GM21381 (cell line): ENCODE results near the gene SRRM5.
"Not testable (repeated sequence)": the region's sequence is repeated elsewhere in the genome, so short reads cannot be mapped to it uniquely, and the experiment has no call there.

Source experiments
- ATAC-seq: cut with Tn5 transposase; IDR thresholded peaks from one replicate; pipeline ENCODE4 v1.9.1; 2021; ENCODE audit warnings: mild to moderate bottlenecking, moderate library complexity; ENCODE audit not compliant: unreplicated experiment

Gene SRRM5, protein sequence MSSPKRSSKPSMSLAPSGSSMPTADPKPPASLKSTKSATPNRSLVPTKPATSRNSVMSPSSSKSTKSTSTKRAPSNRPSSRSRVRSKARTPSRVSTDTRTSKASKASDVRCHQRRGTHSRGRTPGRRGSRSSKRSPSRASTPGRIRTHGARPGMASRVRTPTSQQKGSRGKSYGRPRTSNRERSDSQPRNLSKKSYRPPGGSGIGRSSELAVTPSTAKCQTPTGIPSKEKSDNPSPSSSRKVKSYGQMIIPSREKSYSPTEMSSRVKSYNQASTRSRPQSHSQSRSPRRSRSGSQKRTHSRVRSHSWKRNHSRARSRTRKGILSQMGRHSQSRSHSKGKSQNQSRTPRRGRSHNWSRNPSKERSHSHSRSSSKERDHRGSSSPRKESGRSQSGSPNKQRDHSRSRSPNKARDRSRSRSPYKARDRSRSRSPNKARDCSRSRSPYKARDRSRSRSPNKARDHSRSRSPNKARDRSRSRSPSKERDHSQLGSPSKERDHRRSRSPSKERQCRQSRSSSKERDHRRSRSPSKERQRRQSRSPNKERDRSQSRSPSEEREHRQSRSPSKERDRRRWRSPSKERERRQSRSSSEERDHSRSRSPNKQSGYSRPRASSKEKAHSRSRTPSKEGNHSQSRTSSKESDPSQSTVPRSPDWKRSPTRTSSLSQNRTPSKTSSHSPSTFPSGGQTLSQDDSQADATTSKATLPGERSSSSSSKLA

DNA sequence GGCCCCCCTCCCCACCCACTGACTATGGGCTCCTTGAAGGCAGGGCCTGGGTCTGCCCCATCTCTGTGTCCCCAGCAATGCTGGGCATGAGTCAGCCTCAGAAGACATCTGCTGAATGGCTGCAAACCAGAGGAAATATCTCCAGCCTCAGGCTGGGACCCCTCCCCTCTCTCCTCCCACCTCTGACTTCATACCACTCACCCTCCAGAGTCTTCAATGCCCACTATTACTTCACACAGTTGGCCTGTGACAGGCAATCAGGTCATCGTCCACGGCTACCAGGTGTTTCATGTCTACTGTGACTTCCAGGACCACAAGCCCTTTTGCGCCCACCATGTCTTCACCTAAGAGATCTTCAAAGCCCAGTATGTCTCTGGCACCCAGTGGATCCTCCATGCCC is at the start of gene SRRM5:
Gene SRRM5 (plus strand): TSS at position 301 of the 400 bp plus-strand sequence. CDS start 34 bp downstream, at position 335.
- no peak for ATAC-seq

DNA sequence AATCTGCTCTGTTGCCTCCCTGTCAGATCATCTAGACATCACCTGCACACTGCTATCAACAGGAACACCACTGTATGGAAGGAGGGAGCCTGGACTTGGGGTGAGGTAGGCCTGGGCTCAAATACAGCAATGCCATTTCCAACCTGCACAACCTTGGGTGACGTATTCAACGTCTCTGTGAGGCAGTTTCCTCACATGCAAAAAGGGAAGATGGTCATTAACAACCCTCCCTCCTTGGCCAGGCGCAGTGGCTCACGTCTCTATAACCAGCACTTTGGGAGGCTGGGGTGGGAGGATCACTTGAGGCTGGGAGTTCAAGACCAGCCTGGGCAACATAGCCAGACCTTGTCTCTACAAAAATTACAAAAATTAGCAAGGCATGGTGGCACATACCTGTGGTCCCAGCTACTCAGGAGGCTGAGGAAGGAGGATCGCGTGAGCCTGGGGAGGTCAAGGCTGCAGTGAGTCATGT is 49.6 kb upstream of the SRRM5 start:
- ATAC-seq: no peak

DNA sequence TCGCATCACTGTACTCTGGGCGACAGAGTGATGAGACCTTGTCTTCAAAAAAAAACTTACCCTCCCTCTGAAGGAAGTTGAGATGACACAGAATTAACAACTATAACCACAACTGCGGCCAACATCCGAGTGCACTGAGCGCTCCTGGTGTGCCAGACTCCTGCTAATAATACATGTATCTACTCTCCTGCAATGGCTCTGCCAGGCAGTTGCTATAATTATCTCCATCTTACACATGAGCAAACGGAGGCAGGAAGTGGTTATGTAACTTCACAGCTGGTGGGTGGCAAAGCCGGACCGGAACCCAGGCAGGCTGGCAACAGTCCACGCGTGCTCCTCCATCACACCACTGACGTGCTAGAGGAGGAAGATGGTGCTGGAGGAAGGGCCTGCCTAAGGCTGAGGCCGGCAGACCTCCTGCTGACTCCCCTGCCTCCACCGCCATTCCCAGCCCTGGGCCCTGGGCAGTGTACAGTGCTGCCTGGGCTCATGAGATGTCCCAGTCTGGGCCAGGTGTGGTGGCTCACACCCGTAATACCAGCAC is 49.1 kb upstream of the SRRM5 start:
- ATAC-seq: peak; percentile 80

DNA sequence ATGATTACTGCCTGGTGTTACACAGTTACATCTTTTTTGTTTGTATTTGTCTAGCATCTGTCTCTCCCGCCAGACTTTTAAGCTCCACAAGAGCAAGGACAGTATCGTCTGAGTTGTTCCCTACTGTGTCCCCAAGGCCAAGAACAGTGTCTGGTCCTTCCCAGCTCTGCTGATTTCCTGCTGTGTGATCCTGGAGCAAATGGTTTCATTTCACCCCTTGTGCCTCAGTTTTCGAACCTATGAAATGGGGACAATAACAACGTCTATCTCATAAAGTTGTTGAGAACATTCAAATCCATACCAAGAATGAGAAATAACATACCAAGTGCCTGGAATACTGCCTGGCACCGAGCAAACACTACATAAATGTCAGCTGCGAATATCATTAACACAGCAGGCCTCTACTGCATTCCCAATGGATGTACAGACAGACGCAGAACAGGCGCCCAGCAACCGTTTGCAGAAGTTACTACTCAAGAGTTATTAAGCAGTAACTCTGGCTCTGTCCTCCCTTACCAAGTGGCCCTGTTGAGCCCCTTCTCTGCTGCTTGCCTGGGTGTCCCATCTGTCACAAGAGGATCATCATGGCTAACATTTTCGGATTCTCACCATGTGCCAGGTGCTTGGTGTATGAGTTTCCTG is 48.0 kb upstream of the SRRM5 start:
- ATAC-seq: no peak

DNA sequence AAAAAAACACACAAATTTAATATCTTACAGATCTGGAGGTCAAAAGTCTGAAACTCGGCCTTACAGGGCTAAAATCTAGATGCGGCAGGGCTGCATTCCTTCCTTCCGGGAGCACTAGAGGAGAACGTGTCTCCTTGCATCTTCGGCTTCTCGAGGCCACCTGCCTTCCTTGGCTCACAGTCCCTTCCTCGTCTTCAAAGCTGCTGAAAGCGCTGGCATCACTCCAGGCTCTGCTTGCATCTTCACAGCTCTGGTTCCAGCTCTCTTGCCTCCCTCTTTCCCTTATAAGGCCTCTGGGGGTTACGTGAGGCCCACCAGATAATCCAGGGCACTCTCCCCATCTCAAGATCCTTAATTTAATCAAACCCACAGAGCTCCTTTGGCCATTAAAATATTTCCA is 47.1 kb upstream of the SRRM5 start:
- no peak for ATAC-seq

DNA sequence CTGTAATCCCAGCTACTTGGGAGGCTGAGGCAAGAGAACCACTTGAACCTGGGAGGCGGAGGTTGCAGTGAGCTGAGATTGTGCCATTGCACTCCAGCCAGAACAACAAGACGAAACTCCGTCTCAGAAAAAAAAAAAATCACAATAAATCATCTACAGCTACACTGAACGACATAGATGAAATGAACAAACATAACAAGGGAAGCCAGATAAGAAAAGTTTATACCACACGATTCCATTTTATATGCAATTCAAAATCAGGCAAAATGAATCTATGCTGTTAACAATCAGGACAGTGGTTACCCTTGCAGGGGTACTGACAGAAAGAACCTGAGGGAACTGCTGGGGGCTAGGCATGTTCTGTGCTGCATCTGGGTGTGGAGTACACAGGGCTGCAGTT is 42.2 kb upstream of the SRRM5 start:
- no peak for ATAC-seq

DNA sequence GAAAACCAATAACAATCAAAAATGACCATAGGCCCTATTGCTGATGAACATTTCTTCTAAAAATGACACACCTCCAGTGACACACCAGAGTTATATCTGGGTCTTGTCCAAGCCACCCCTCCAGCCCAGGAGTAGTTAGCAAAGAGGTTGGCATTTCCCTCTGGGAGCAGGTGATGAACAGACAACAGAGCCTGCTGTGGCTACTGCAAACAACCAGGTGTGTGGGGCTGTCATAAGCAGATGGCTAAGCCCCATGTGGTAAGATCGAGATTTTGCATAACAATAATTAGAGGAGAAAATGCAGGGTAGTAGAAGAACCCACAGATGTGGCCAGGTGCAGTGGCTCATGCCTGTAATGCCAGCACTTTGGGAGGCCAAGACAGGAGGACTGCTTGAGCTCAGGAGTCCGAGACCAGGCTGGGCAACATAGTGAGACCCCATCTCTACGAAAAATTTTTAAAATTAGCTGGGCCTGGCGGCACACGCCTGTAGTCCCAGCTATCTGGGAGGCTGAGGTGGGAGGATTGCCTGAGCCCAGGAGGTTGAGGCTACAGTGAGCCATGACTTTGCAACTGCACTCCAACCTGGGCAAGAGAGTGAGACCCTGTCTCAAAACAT is 41.6 kb upstream of the SRRM5 start:
- ATAC-seq: no peak

DNA sequence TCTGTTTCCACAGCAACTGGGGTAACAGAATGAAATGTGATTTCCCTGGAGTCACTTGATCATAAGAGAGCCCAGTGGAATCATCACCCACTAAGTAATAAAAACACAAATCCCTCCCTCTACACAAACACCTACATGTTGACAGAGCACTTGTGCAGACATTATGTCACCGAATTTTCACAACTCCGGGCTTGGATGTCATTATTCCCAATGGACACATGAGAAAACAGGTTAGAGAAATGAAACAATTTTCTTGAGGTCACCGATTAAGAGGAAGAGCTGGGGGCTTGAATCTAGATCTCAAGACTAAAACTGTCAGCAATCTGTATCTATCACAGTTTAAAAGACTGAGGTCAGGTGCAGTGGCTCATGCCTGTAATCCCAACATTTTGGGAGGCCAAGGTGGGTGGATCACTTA is 39.7 kb upstream of the SRRM5 start:
- ATAC-seq: no peak

DNA sequence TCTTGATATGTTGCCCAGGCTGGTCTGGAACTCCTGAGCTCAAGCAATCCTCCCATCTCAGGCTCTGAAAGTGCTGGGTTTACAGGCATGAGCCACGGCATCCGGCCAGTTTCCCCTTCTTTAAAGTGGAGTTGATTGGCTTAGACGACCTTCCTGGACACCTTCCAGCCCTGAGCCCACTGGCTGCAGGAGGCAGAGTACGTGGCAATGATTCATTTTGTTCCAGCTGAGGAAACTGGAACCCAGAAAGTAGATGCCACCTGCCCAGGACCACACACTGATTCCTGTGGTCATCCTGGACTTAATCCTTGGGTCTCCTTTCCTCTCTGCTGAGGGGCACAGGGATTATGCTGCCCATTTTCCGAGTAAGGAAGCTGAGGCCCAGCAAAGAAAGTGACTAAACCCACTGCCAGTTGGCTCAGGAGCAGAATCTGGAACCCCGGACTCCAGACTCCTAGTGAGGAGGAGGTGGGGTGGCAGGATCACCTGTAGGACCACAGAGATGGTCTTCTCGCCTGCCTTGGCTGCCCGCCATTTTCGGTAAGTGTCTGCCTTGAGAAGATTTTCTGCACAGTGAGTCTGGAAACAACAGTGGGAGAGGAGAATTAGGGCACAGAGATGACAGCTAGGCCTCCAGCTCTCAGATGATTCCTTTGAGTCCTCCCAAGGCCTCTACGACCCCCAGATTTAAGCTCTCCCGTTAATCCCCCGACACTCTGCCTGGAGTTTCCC is 37.3 kb upstream of the SRRM5 start:
- no peak for ATAC-seq

DNA sequence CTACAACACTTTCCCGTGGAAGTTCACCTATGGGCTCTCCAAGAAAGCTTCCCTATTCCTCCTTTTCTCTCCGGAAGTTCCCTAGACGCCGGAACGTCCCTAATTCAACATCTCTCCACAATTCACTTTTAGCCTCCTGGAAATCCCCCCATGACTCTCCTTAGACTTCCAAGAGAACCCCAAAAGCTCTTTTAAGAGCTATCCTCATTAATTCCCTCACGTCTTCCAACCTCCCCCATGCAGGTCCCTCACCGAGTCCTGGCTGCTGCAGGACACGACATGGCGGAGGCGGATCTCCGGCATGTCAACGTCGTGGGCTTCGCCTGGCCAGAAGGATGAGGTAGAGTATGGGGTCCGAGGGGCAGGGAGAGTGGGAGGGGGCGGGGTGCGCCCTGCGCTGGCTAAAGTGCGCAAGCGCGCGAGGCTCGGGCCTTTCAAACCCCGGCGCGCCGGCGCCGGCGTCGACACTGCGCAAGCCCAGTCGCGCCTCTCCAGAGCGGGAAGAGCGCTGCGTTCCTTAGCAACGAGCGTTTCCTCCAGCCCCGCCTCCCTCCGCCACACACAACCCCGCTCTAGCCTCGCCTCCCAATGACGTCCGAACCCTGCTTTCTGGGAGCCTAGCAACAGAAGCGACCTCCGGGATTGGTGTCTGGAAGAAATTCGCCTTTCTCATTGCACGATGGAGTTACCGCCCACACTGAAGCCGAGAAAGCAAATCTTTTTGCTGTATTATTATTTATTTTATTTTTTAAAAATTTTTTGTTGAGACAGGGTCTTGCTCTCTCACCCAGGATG is 36.5 kb upstream of the SRRM5 start, which contains the start of the genes PINLYP and XRCC1:
Gene PINLYP (plus strand): TSS at position 646 of the 795 bp plus-strand sequence. CDS start 1,391 bp downstream, outside the sequence.
Gene XRCC1 (minus strand): TSS at position 372 of the 795 bp plus-strand sequence. CDS start 69 bp downstream, at position 303.
- ATAC-seq: peak; percentile 96

DNA sequence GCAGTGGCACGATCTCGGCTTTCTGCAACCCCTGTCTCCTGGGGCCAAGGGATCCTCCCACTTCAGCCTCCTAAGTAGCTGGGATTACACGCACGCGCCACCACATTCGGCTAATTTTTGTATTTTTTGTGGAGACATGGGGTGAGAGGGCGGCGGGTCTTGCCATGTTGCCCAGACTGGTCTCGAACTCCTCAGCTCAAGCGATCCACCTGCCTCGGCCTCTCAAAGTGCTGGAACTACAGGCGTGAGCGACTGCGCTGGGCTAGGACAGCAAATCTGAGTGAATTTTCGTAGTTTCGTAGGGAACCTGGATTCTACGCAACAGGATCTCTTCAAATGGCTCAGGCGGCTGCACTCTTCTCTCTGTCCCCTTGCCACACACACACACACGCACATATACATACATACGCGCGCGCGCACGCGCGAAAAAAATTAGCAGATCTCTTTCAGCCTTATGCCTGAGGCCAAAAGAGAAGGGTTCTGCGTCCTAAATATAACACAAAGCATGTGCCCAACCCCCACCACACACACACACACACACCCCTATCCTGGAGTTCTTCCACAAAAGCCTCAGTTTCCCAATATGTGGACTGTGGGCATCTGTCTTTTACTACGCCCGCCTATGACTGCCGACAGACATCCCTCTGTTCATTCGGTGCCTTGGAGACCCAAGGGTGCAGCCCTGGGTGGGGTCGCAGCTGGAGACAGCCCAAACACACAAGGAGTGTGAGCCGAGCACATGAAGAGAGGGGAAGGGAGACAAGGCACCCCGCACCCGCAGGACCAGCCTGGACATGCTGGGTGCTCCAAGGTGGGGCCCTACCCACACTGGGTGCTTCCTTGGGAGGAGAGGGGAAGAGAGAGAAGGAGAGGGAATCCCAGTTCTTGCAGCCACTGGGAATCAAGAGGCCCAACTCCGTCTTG is 35.7 kb upstream of the SRRM5 start:
- no peak for ATAC-seq

DNA sequence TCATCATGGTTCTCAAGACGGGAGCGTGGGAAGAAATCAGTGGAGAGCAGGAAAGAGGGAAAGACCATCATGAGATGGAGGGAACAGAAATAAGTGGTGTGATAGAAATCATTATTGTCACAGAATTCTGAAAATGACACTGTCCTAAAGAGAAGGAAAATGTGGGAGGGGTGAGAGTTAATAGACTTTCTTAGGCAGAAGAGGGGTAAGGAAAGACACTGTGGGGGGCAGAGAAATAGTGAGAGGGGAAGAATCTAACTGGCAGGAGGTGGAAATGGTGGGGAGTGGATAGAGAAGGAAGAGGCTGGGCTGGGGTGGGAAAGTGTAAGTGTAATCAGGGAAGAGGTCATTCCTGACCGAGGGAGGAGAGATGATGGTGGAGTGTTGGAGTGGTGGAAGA is 33.1 kb upstream of the SRRM5 start:
- ATAC-seq: no peak

DNA sequence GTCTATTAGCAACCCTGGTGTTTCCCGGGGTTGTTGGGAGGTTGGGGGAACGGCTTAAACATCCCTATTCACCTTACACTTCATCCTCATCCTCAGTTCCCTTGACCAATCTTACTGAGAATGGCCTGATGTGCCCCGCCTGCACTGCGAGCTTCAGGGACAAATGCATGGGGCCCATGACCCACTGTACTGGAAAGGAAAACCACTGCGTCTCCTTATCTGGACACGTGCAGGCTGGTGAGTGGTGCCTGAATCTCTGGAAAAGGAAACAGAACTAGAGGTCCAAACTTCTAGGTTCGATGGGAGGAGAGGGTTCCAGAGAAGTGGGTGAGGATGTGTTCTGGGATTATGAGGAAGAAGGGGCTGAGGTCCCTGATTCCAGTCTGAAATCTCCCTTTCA is 30.4 kb upstream of the SRRM5 start:
- ATAC-seq: no peak

DNA sequence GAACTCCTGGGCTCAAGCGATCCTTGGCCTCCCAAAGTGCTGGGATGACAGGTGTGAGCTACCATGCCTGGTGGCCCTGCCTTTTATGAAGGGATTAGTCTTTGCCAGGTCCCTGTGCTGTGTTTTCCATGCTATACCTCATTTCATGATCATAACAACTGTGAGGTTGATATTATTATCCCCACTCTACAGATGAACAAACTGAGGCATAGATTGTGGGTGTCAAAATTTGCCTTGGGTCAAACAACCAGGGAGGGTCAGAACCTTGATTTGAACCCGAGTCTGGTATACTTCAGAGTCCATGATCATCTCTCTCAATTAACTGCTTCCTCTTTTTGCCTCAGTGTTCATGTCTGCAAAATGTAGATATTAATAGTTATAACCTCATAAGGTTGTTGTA is 29.4 kb upstream of the SRRM5 start:
- no peak for ATAC-seq

DNA sequence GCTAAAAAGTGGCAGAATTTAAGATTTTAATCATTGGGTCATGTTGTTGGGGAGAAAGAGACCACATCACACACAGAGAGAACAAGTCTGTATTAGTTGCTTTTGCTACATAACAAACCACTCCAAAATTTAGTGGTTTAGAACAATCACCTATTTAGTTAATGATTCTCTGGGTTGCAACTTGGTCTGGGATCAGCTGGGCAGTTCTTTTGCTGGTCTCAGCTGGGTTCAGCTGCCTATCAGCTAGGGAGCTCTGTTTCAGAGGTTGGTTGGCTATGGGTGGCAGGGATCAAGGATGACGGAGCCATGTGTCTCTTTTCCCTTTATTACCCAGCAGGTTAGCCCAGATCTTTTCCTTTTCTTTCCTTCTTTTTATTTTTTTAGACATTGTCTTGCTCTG is 27.4 kb upstream of the SRRM5 start:
- no peak for ATAC-seq

DNA sequence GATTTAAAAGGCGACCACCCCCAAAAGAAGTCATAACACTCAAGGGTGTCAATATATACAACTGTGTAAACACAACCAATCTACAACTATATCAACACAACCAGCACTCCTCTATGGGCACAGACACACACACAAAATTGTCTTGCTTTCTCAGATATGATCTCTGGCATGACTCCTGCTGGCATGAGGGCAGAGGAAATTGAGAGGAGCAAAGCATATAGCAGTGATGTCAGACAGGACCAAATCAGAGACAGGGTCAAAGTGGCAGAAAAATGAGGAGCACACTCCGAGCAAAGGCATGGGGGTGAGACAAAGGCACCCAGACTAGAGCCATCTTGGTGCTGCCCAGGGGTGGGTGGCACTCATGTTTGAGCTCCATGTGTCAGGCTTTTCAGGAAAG is 25.5 kb upstream of the SRRM5 start:
- ATAC-seq: no peak

DNA sequence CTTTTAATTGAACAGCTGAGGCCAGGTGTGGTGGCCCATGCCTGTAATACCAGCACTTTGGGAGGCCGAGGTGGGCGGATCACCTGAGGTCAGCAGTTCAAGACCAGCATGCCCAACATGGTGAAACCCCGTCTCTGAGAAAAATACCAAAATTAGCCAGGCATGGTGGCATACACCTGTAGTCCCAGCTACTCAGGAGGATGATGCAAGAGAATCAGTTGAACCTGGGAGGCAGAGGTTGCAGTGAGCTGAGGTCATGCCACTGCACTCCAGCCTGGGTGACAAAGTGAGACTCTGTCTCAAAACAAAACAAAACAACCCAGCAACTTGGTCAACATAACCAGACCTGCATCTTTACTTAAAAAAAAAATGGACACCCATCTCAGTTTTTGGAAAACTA is 24.9 kb upstream of the SRRM5 start:
- ATAC-seq: not testable (repeated sequence)

DNA sequence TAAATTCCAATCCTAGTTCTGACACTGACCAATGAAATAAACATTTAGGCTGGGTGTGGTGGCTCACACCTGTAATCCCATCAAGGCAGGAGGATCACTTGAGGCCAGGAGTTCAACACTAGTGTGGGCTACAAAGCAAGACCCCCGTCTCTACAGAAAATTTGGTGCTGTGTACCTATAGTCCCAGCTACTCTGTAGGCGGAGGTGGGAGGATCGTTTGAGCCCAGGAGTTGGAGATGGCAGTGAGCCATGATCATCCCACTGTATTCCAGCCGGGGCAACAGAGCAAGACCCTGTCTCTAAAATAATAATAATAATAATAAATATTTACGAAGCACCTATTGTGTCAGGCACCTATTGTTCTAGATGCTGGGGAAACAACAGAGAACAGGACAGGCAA is 22.6 kb upstream of the SRRM5 start:
- no peak for ATAC-seq
